DND-41 (cell line): ENCODE measurements around the gene CDH5.

Source experiments
- EZH2 ChIP-seq: IDR thresholded peaks from 3 replicates; pipeline ENCODE4 v1.6.1; 2012; ENCODE audit warnings: borderline replicate concordance, low read depth, mild to moderate bottlenecking, moderate library complexity, low read length, inconsistent platforms; ENCODE audit not compliant: severe bottlenecking
- TF ChIP-seq, protein P1 (sequence below): IDR thresholded peaks from 2 replicates; pipeline ENCODE4 v1.5.1; 2012; ENCODE audit warnings: borderline replicate concordance, low read length, moderate library complexity, mild to moderate bottlenecking; ENCODE audit not compliant: poor library complexity, severe bottlenecking; ENCODE audit errors: extremely low read depth

DNA sequence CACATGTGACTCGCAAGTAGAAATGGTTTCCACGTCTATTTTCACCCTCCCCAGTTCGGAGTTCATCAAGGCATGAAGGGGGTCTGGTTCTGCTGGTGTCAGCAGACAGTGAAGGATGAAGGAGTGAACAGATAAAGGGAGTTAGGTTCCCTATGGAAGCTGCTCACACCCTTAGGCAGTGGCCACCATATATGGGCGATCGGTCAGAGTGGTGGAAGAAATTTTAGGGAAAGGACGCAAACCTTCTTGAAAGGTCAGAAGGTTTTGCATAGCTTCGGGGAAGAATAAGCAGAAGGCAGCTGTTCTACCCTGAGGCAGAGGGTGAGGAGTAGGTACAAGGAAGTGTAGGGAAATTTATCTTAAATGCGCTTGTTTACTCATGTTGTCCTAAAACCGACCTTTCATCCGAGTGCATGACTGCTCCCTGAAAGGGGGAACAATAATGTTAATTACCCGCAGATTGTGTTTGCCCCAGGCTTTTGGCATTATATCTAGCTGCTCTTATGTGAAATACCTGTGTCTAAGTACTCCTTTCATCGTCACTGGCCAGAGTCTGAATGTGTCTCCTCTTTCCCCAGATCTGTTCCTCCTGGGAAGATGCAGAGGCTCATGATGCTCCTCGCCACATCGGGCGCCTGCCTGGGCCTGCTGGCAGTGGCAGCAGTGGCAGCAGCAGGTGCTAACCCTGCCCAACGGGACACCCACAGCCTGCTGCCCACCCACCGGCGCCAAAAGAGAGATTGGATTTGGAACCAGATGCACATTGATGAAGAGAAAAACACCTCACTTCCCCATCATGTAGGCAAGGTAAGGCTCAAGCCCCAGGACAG, 12.5 kb downstream of the CDH5 start:
- no peak for TF ChIP-seq EZH2
- TF ChIP-seq, protein P1, sequence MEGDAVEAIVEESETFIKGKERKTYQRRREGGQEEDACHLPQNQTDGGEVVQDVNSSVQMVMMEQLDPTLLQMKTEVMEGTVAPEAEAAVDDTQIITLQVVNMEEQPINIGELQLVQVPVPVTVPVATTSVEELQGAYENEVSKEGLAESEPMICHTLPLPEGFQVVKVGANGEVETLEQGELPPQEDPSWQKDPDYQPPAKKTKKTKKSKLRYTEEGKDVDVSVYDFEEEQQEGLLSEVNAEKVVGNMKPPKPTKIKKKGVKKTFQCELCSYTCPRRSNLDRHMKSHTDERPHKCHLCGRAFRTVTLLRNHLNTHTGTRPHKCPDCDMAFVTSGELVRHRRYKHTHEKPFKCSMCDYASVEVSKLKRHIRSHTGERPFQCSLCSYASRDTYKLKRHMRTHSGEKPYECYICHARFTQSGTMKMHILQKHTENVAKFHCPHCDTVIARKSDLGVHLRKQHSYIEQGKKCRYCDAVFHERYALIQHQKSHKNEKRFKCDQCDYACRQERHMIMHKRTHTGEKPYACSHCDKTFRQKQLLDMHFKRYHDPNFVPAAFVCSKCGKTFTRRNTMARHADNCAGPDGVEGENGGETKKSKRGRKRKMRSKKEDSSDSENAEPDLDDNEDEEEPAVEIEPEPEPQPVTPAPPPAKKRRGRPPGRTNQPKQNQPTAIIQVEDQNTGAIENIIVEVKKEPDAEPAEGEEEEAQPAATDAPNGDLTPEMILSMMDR: no peak
